GM12874 (cell line): ENCODE data around the gene FAM131C.

Experiments used
- CTCF ChIP-seq: IDR thresholded peaks from 2 replicates; pipeline ENCODE4 v1.5.1; 2011; ENCODE audit warnings: low read depth, mild to moderate bottlenecking, control low read depth, low read length, moderate library complexity; ENCODE audit not compliant: insufficient read depth

FAM131C gene

GRCh38 chr1:16011936-16012589 lies 61.4 kb downstream of the FAM131C start:
- TF ChIP-seq CTCF, result no peak

DNA sequence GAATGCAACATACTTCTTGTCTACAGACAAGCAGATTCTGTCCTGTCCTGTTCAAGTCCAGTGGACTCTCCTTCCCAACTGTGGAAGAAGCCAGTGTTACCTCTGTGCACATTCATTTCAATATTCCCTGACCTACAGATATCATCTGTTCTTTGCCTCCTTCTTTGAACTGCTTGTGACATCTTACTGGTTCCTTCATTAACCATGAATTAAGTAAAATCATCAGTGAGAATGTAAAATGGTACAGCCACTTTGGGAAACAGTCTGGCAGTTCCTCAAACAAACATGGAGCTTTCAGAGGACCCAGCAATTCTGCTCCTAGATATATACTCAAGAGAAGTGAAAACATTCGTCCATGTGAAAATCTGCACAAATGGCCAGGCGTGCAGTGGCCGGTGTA lies 62.6 kb downstream of the FAM131C start:
- no peak for TF ChIP-seq CTCF

- no peak for TF ChIP-seq CTCF
These were observed 63.8 kb downstream of the FAM131C start for GRCh38 chr1:16009678-16010077.

DNA sequence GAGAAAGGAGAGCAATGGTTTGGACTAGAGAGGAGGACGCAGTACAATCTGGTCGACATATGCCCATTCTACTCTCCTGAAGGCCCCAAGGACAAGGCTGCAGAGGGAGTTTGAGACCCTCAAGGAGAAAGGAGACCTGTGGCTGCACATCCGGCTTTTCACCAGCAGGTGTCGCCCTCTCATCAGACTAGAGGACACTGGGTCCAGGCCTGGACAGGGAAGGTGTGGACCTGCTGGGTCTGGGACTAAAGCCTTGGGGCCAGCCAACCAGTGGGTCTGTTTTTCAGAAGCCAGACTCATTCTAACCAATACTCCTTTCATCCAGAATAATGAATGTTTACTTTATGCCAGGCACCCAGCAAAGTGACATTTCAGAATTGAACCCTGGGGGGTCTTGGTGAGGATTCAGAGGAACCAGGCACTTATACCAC lies 64.4 kb downstream of the FAM131C start:
- peak; percentile 96 for TF ChIP-seq CTCF
